Ascending aorta (tissue), 2 donors: ENCODE measurements around the gene KRT35. TPM values are rescaled to one million over a fixed set of nuclear protein-coding genes. Genes with fewer than 3 reads are reported as not detected.

ENCODE experiments used
- DNase-seq, 2 donors: peaks; one replicate each; pipeline ENCODE4 v3.0.0-alpha.2; 2019; ENCODE audit warnings: low spot score in 2 of 2
- H3K27ac ChIP-seq, 2 donors: fragments of 200-600 bp; sonication (generic); one replicate each; pipeline ENCODE4 v1.5.1; 2016 to 2017; ENCODE audit warnings: mild to moderate bottlenecking in 1 of 2
- H3K27me3 ChIP-seq: fragments of 200-600 bp; sonication (generic); one replicate; pipeline ENCODE4 v1.5.1; 2017
- H3K36me3 ChIP-seq, 2 donors: fragments of 200-600 bp; sonication (generic); one replicate each; pipeline ENCODE4 v1.5.1; 2016
- H3K4me1 ChIP-seq, 2 donors: fragments of 200-600 bp; sonication (generic); one replicate each; pipeline ENCODE4 v1.5.1; 2016 to 2017; ENCODE audit warnings: mild to moderate bottlenecking in 1 of 2
- H3K4me3 ChIP-seq, 2 donors: fragments of 200-600 bp; sonication (generic); one replicate each; pipeline ENCODE4 v1.5.1; 2016 to 2017; ENCODE audit warnings: mild to moderate bottlenecking in 1 of 2
- H3K9me3 ChIP-seq, 2 donors: fragments of 200-600 bp; sonication (generic); one replicate each; pipeline ENCODE4 v1.5.1; 2016
- intact Hi-C: fragments of 100-400 bp; cut with DNase I; formaldehyde crosslinking; loops from one replicate; pipeline ENCODE4 v1.15.1; 2023
- total RNA-seq: library from RNA; depleted of rRNA; stranded (reverse); fragments of >200 nt; gene quantifications from one replicate; pipeline ENCODE4 v1.1.0, GENCODE V29; 2016
- TF ChIP-seq, protein P1 (sequence below), 3 experiments: fragments of 200-600 bp in 2 of 3; fragments of 450-650 bp in 1 of 3; sonication (generic) in 2 of 3; IDR thresholded peaks; one replicate each; pipeline ENCODE4 v1.5.1; 2016 to 2019; ENCODE audit warnings: antibody characterized with exemption in 3 of 3, mild to moderate bottlenecking in 1 of 3, moderate library complexity in 1 of 3

KRT35 gene
- total RNA-seq, 1 donor from 2014 or later = not detected

DNA sequence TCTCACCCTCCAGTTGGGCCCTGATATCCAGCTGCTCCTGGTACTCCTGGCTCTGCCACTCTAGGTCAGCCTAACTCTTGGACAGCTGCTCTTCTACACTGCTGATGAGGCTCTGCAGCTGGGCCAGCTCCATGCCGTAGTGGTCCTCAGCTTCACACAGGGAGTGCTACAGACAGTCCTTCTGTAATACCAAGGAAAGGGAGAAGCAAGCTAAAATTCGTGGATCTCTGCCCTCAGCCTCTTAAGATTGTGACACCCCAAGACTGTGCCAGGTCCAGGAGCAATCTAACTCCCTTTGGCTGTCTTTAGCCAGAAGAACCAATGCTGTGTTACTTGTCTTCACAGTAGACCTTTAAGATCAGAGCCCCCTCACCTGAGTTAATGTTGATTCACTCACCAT, 32.4 kb downstream of the KRT35 start:
- intact Hi-C loops = no loop called here
- no peak overlapping the region for H3K27ac ChIP-seq
- no peaks in the 10 kb centered on the region for H3K9me3 ChIP-seq
- H3K4me3 ChIP-seq = no peak overlapping the region
- TF ChIP-seq, protein P1, sequence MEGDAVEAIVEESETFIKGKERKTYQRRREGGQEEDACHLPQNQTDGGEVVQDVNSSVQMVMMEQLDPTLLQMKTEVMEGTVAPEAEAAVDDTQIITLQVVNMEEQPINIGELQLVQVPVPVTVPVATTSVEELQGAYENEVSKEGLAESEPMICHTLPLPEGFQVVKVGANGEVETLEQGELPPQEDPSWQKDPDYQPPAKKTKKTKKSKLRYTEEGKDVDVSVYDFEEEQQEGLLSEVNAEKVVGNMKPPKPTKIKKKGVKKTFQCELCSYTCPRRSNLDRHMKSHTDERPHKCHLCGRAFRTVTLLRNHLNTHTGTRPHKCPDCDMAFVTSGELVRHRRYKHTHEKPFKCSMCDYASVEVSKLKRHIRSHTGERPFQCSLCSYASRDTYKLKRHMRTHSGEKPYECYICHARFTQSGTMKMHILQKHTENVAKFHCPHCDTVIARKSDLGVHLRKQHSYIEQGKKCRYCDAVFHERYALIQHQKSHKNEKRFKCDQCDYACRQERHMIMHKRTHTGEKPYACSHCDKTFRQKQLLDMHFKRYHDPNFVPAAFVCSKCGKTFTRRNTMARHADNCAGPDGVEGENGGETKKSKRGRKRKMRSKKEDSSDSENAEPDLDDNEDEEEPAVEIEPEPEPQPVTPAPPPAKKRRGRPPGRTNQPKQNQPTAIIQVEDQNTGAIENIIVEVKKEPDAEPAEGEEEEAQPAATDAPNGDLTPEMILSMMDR (IDR thresholded peaks at IDR 0.05) = no peak
- no peaks in the 10 kb centered on the region for H3K36me3 ChIP-seq
- no peaks in the 10 kb centered on the region for H3K27me3 ChIP-seq
- DNase-seq = no peak
- no peaks in the 10 kb centered on the region for H3K4me1 ChIP-seq

DNA sequence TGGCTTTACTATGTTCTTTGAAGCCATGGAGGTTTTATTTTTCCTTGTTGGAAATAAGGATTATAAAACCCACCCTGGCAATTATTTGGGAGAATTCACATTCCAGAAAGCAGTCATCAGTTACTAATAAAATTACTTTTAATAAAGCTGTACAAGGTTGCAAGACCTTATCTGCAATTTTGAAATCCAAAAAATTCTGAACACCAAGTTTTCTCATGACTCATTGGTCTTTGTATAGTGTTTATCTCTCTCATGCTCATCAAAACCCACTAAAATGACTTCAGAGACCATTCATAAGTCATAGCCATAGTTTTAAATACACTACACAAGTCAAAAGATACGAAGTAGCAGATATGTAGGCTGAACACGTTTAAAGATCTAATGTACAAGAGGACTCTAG, 34.1 kb downstream of the KRT35 start:
- intact Hi-C loops = no loop called here
- H3K27me3 ChIP-seq = no peaks in the 10 kb centered on the region
- TF ChIP-seq, protein P1 (IDR thresholded peaks at IDR 0.05) = no peak

DNA sequence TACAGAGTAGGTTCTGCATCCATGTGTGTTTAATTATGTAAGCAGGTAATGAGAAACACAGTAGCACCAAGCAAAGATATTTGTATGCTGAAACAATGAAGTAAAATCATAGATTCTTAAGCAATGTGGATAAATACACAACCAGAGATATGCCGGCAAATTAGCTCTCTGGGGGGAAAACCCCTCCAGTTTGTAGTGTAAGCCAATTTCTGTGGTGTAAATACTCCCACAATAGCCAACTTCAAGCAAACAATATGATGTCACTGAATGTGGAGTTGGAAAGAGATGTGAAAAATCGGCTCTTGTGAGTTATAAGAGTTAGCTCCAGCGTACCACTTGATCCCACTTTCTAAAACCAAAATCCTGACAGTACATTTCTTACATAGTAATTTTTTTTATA, 36.3 kb downstream of the KRT35 start:
- no peaks in the 10 kb centered on the region for H3K4me1 ChIP-seq
- DNase-seq = no peak
- no peaks in the 10 kb centered on the region for H3K27me3 ChIP-seq
- no peak overlapping the region for H3K27ac ChIP-seq
- H3K36me3 ChIP-seq = no peaks in the 10 kb centered on the region
- TF ChIP-seq, protein P1 (IDR thresholded peaks at IDR 0.05) = no peak
- no peaks in the 10 kb centered on the region for H3K9me3 ChIP-seq
- intact Hi-C loops = no loop called here
- H3K4me3 ChIP-seq = no peak overlapping the region

More for the DNA sequence above, 34.1 kb downstream of the KRT35 start:
- Histone ChIP-seq H3K9me3 (no peaks in the 10 kb centered on the region), H3K4me1 (no peaks in the 10 kb centered on the region), H3K36me3 (no peaks in the 10 kb centered on the region), H3K27ac (no peak overlapping the region), H3K4me3 (no peak overlapping the region)
- no peak for DNase-seq

DNA sequence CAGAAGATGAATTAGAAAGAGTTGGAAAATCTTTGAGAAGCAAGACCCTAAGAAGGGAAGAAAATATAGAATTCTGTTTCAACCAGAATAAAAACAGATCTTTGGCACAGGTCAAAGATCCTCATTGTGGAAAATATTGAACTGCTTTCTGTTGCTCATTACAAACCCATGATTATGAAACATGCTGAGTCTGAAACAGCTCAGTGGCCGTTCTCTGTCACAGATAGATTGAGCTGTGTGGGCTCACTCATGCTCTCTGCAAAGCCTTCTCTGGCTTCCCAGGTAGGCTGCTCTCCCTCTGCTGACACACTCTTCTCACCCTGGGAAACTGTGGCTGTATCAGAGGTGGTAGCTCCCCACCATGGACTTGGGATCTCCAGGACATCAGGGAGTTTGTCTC, 36.8 kb downstream of the KRT35 start:
- intact Hi-C loops = no loop called here
- no peak overlapping the region for H3K4me3 ChIP-seq
- no peaks in the 10 kb centered on the region for H3K4me1 ChIP-seq
- TF ChIP-seq, protein P1 (IDR thresholded peaks at IDR 0.05) = no peak
- H3K27me3 ChIP-seq = no peaks in the 10 kb centered on the region
- no peak for DNase-seq
- H3K36me3 ChIP-seq = no peaks in the 10 kb centered on the region
- H3K27ac ChIP-seq = no peak overlapping the region
- no peaks in the 10 kb centered on the region for H3K9me3 ChIP-seq

DNA sequence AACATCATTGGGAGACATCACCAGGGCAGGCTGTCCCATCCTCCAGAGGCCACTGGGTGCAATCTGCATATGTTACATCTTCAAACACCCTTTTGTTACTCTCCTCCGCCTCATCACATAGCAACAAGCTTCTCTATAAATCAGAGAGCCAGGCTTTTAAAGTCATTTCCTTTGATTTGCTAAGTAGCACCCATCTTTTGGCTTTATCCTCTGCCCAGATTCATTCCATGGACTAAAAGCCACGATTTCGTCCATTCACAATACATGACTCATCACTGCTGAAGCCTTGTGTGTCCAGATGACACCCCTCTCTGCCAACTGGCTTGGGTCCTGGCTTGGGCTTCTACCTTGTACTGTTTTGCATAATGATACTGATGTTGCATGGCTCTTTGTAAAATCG, 38.2 kb downstream of the KRT35 start:
- intact Hi-C loops = no loop called here
- TF ChIP-seq, protein P1 (IDR thresholded peaks at IDR 0.05) = no peak
- Histone ChIP-seq H3K27me3 (no peaks in the 10 kb centered on the region), H3K27ac (no peak overlapping the region), H3K9me3 (no peaks in the 10 kb centered on the region), H3K4me3 (no peak overlapping the region), H3K4me1 (no peaks in the 10 kb centered on the region), H3K36me3 (no peaks in the 10 kb centered on the region)
- DNase-seq = no peak

- no peak for DNase-seq
These were observed 40.4 kb downstream of the KRT35 start, which contains the start of gene KRT38 for GRCh38 chr17:41440531-41441033. KRT38 (minus strand) TSS chr17:41440983; CDS start chr17:41440921, 62 bp downstream.

More at GRCh38 chr17:41440531-41441033, 40.4 kb downstream of the KRT35 start, which contains the start of gene KRT38:
- H3K36me3 ChIP-seq = no peaks in the 10 kb centered on the region
- H3K27ac ChIP-seq = no peak within 1 kb of the TSS
- H3K4me3 ChIP-seq = no peak within 1 kb of the TSS
- TF ChIP-seq, protein P1 (IDR thresholded peaks at IDR 0.05) = no peak
- H3K4me1 ChIP-seq = no peaks in the 10 kb centered on the region
- intact Hi-C loops = no loop called here
- H3K9me3 ChIP-seq = no peaks in the 10 kb centered on the region
- no peaks in the 10 kb centered on the region for H3K27me3 ChIP-seq
